DND-41 (cell line): ENCODE measurements around the gene MMAB.

ENCODE experiments used
- CTCF ChIP-seq: IDR thresholded peaks from 2 replicates; pipeline ENCODE4 v1.5.1; 2012; ENCODE audit warnings: borderline replicate concordance, low read length, moderate library complexity, mild to moderate bottlenecking; ENCODE audit not compliant: poor library complexity, severe bottlenecking; ENCODE audit errors: extremely low read depth
- EZH2 ChIP-seq: IDR thresholded peaks from 3 replicates; pipeline ENCODE4 v1.6.1; 2012; ENCODE audit warnings: borderline replicate concordance, low read depth, mild to moderate bottlenecking, moderate library complexity, low read length, inconsistent platforms; ENCODE audit not compliant: severe bottlenecking

DNA sequence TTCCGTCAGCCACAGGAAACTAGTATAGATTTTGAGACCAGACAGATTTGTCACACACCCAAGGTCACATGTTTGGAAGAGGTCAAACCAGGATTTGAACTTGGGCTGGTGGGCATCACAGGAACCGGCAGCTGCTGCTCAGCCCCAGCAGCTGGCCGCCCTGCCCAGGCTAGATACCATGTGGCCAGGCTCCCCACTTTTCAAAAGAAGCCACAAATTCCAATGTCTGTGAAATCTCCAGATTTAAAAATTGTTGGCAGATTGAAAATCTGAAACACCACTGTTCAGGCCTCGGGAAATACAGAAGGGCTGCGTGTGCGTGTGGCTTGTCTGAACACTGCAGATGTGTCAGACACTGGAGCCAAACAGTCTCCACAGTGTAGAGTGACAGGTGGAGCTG lies 30.4 kb downstream of the MMAB start:
- TF ChIP-seq EZH2, result no peak
- no peak for TF ChIP-seq CTCF
